ENCODE measurements around the gene RNF126. TPM values are rescaled to one million over a fixed set of nuclear protein-coding genes. Genes with fewer than 3 reads are reported as not detected.
"Not testable (repeated sequence)": the region's sequence is repeated elsewhere in the genome, so short reads cannot be mapped to it uniquely, and the experiment has no call there.

Gene RNF126
- total and polyA plus RNA-seq, 2 donors = 16.1 to 38.2 TPM

DNA sequence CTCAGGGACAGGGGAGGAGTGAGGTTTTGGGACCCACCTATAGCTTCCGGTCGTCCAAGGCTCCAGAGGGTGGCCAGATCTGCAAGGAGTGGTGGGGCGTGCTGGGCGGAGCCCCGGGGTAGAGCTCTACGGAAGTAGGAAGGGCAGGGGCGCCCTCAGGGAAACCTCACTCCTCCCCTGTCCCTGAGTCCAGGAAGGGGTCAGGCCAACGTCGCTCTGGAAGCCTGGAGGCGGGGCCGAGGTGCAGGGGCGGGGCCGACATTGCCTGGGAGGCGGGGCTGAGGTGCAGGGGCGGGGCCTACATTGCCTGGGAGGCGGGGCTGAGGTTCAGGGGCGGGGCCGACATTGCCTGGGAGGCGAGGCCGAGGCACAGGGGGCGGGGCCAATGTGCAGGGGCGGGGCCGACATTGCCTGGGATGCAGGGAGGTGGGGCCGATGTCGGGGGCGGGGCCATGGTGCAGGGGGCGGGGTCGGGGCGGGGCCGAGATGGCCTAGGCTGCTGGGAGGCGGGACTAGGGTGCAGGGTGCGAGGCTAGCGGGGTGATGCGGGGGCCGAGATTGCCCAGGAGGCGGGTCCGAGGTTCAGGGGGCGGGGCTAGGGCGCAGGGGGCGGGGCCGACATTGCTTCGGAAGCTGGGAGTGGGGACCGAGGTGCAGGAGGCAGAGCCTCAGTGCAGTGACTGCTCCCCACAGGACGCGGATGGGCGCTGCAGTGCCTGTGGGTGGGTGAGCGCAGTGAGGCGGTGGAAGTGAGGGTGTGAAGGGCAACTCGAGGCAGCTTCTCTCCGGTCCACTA, 40.8 kb upstream of the RNF126 start:
- 4% methylated on average over 50 of the region's 50 CpGs for whole genome bisulfite sequencing
- Histone ChIP-seq H3K4me3 (ENCODE audit: low read length in 2 of 2) (no peak overlapping the region), H3K27me3 (ENCODE audit: control insufficient read depth in 2 of 2, insufficient read depth in 1 of 2, low read length in 1 of 2) (peaks cover 13 to 46% of the 10 kb centered on the region in 2 donors), H3K36me3 (ENCODE audit: control insufficient read depth in 2 of 2, insufficient read depth in 2 of 2, low read length in 1 of 2) (no peaks in the 10 kb centered on the region), H3K9me3 (ENCODE audit: control insufficient read depth in 2 of 2, insufficient read depth in 1 of 2, low read length in 1 of 2) (peaks cover 5 to 7% of the 10 kb centered on the region in 2 donors), H3K4me1 (ENCODE audit: control insufficient read depth in 2 of 2, insufficient read depth in 2 of 2, low read length in 2 of 2) (peaks cover 3 to 5% of the 10 kb centered on the region in 2 donors), H3K27ac (ENCODE audit: low read depth in 1 of 2, low read length in 1 of 2) (no peak overlapping the region)
- peak in 2 of 9 donors; percentile 16 to 28 for DNase-seq (ENCODE audit: low read depth in 6 of 9, low spot score in 9 of 9)

DNA sequence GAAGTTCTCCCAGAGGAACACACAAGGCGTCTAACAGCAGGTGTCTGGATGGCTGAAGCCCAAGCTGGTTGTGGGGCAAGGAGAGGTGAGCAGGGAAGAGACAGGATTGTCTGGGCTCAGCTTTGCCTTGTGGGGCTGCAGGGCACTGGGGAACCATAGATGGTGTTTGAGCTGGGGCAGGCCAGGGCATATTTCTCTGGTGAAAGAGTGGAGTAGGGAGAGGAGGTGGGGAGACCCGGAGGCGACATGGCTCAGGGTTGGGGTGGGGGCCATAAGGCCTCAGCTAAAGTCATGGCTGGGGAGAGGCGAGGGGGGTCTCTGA, 40.3 kb upstream of the RNF126 start:
- H3K4me3 ChIP-seq (ENCODE audit: low read length in 2 of 2) = no peak overlapping the region
- H3K36me3 ChIP-seq (ENCODE audit: control insufficient read depth in 2 of 2, insufficient read depth in 2 of 2, low read length in 1 of 2) = no peaks in the 10 kb centered on the region
- H3K27me3 ChIP-seq (ENCODE audit: control insufficient read depth in 2 of 2, insufficient read depth in 1 of 2, low read length in 1 of 2) = peaks cover 8 to 43% of the 10 kb centered on the region in 2 donors
- peaks cover 1 to 5% of the 10 kb centered on the region in 2 donors for H3K4me1 ChIP-seq (ENCODE audit: control insufficient read depth in 2 of 2, insufficient read depth in 2 of 2, low read length in 2 of 2)
- 38% methylated on average over 4 of the region's 4 CpGs for WGBS
- H3K27ac ChIP-seq (ENCODE audit: low read depth in 1 of 2, low read length in 1 of 2) = no peak overlapping the region
- H3K9me3 ChIP-seq (ENCODE audit: control insufficient read depth in 2 of 2, insufficient read depth in 1 of 2, low read length in 1 of 2) = peaks cover 5 to 7% of the 10 kb centered on the region in 2 donors
- DNase-seq (ENCODE audit: low read depth in 6 of 9, low spot score in 9 of 9) = no peak

DNA sequence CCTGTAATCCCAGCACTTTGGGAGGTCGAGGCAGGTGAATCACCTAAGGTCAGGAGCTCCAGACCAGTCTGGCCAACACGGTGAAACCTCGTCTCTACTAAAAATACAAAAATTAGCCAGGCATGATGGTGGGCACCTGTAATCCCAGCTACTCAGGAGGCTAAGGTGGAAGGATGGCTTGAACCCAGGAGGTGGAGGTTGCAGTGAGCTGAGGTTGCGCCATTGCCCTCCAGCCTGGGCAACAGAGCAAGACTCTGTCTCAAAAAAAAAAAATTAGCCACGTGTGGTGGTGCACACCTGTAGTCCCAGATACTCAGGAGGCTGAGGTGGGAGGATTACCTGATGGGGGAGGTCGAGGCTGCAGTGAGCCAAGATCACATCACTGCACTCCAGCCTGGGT, 39.8 kb upstream of the RNF126 start:
- not testable (repeated sequence) for H3K36me3 ChIP-seq (ENCODE audit: control insufficient read depth in 2 of 2, insufficient read depth in 2 of 2, low read length in 1 of 2); H3K9me3 ChIP-seq (ENCODE audit: control insufficient read depth in 2 of 2, insufficient read depth in 1 of 2, low read length in 1 of 2); H3K4me3 ChIP-seq (ENCODE audit: low read length in 2 of 2); DNase-seq (ENCODE audit: low read depth in 6 of 9, low spot score in 9 of 9); H3K27ac ChIP-seq (ENCODE audit: low read depth in 1 of 2, low read length in 1 of 2); H3K4me1 ChIP-seq (ENCODE audit: control insufficient read depth in 2 of 2, insufficient read depth in 2 of 2, low read length in 2 of 2)
- WGBS = 85% methylated on average over 6 of the region's 6 CpGs
- peaks cover 4 to 38% of the 10 kb centered on the region in 2 donors for H3K27me3 ChIP-seq (ENCODE audit: control insufficient read depth in 2 of 2, insufficient read depth in 1 of 2, low read length in 1 of 2)

DNA sequence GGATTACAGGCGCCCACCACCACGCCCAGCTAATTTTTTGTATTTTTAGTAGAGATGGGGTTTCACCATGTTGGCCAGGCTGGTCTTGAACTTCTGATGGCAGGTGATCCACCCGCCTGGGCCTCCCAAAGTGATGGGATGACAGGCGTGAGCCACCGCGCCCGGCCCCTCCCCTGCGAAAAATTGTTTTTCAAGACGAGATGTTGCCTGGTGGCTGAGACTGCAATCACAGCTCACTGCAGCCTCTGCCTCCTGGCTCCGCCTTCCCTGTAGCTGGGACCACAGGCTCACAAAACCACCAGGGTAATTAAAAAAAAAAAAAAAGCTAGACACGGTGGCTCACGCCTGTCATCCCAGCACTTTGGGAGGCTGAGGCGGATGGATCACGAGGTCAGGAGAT, 36.9 kb upstream of the RNF126 start:
- not testable (repeated sequence) for H3K27ac ChIP-seq (ENCODE audit: low read depth in 1 of 2, low read length in 1 of 2); H3K4me1 ChIP-seq (ENCODE audit: control insufficient read depth in 2 of 2, insufficient read depth in 2 of 2, low read length in 2 of 2); H3K9me3 ChIP-seq (ENCODE audit: control insufficient read depth in 2 of 2, insufficient read depth in 1 of 2, low read length in 1 of 2); H3K4me3 ChIP-seq (ENCODE audit: low read length in 2 of 2); DNase-seq (ENCODE audit: low read depth in 6 of 9, low spot score in 9 of 9); H3K36me3 ChIP-seq (ENCODE audit: control insufficient read depth in 2 of 2, insufficient read depth in 2 of 2, low read length in 1 of 2)
- H3K27me3 ChIP-seq (ENCODE audit: control insufficient read depth in 2 of 2, insufficient read depth in 1 of 2, low read length in 1 of 2) = peaks cover 9 to 35% of the 10 kb centered on the region in 2 donors
- 73% methylated on average over 14 of the region's 14 CpGs for WGBS

DNA sequence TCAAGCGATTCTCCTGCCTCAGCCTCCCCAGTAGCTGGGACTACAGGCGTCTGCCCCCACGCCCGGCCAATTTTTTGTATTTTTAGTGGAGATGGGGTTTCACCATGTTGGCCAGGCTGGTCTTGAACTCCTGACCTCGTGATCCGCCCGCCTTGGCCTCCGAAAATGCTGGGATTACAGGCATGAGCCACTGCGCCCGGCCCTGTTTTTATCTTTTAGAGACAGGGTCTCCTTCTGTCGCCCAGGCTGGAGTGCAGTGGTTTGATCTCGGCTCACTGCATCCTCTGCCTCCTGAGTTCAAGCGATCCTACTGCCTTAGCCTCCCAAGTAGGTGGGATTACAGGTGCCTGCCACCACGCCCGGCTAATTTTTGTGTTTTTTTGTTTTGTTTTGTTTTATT, 35.5 kb upstream of the RNF126 start:
- WGBS = 98% methylated on average over 15 of the region's 15 CpGs
- not testable (repeated sequence) for H3K27ac ChIP-seq (ENCODE audit: low read depth in 1 of 2, low read length in 1 of 2); H3K9me3 ChIP-seq (ENCODE audit: control insufficient read depth in 2 of 2, insufficient read depth in 1 of 2, low read length in 1 of 2); H3K4me1 ChIP-seq (ENCODE audit: control insufficient read depth in 2 of 2, insufficient read depth in 2 of 2, low read length in 2 of 2); H3K36me3 ChIP-seq (ENCODE audit: control insufficient read depth in 2 of 2, insufficient read depth in 2 of 2, low read length in 1 of 2); H3K4me3 ChIP-seq (ENCODE audit: low read length in 2 of 2); DNase-seq (ENCODE audit: low read depth in 6 of 9, low spot score in 9 of 9)
- H3K27me3 ChIP-seq (ENCODE audit: control insufficient read depth in 2 of 2, insufficient read depth in 1 of 2, low read length in 1 of 2) = peaks cover 16 to 33% of the 10 kb centered on the region in 2 donors

DNA sequence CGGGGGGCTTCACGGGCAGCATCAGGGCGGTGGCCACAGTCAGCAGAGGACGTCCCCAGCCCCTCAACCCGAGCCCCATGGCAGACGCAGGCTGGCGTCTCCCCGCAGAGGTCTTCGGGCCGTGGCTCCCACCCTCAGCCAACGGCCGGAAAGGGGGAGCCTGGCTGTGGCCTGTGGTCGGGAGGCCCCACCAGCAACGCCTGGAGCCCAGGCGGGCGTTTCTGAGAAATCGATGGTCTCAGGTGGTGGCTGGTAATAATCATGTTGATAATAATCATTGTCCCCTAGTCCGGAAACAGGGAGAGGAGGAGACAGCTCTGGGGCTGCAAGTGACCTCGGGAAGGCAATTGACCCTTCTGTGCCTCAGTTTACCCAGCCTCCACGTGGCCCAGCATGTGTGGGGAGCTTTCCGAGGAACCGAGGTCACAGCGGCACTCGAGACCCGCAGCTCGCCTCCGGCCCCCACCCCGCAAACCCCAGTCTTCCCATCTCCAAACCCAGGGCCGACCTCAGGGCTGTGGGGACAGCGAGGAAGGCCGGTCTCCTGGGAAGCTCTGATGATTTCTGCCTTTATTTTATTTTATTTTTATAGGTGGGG, 32.4 kb upstream of the RNF126 start, which contains the start of gene PRSS57:
PRSS57 (minus strand) TSS at position 101 of the 598 bp plus-strand sequence; CDS start at position 79, 22 bp downstream.
- Histone ChIP-seq H3K27me3 (ENCODE audit: control insufficient read depth in 2 of 2, insufficient read depth in 1 of 2, low read length in 1 of 2) (peaks cover 16 to 31% of the 10 kb centered on the region in 2 donors), H3K36me3 (ENCODE audit: control insufficient read depth in 2 of 2, insufficient read depth in 2 of 2, low read length in 1 of 2) (no peaks in the 10 kb centered on the region), H3K4me1 (ENCODE audit: control insufficient read depth in 2 of 2, insufficient read depth in 2 of 2, low read length in 2 of 2) (no peaks in the 10 kb centered on the region), H3K9me3 (ENCODE audit: control insufficient read depth in 2 of 2, insufficient read depth in 1 of 2, low read length in 1 of 2) (peaks cover 0 to 5% of the 10 kb centered on the region in 2 donors), H3K4me3 (ENCODE audit: low read length in 2 of 2) (no peak within 1 kb of the TSS), H3K27ac (ENCODE audit: low read depth in 1 of 2, low read length in 1 of 2) (no peak within 1 kb of the TSS)
- WGBS = 18% methylated on average over 31 of the region's 31 CpGs
- DNase-seq (ENCODE audit: low read depth in 6 of 9, low spot score in 9 of 9) = no peak

DNA sequence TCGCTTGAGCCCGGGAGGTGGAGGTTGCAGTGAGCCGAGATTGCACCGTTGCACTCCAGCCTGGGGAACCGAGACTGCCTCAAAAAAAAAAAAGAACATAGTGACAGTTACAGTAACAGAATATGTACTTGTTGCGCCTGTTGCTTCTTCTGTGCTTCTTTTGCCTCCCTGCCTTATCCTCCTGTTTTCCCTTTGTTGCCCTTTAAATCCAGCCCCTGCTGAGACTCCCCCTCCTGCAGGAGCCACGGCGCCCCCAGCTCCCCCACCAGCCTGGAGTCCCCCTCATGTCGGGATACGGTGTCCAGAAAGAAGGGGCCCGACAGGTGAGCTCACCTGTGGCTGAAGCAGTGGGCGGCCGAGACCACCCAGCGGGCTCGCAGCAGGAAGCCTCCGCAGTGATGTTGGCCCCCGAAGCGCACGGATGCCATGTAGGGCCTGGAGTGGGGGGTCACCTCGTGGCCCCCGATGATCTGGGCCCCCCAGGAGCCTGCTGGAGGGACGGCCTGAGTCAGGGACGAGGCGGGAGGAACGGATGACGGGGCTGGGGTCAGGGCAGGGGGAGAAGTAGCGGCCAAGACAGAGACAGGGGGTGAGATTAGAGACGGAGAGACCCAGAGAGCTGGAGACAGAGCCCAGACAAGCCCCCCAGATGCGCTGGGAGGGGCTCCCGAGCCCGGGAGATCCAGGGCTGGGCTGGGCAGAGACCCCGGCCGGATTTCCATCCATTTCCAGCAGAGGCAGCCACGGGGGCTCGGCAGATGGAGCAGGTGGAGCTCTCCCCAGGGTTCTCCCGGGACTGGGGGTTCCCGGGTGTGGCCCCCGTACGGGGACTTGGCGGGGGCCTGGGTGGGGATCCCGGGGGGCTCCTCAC, 31.7 kb upstream of the RNF126 start:
- WGBS = 18% methylated on average over 41 of the region's 41 CpGs

DNA sequence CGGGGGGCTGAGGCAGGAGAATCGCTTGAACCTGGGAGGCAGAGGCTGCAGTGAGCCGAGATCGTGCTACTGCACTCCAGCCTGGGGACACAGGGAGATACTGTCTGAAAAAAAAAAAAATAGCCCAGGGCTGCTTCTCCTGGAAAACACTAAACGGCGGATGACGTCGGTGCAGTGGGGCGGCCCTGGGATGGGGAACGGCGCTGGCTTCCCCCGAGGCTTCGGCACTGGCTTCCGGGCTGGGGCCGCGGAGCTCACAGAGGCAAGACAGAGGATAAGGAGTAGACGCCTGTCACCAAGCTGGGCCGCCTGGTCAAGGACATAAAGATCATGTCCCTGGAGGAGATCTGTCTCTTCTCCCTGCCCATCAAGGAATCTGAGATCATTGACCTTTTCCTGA, 27.2 kb upstream of the RNF126 start:
- Histone ChIP-seq H3K27me3 (ENCODE audit: control insufficient read depth in 2 of 2, insufficient read depth in 1 of 2, low read length in 1 of 2) (peaks cover 10 to 17% of the 10 kb centered on the region in 2 donors), H3K27ac (ENCODE audit: low read depth in 1 of 2, low read length in 1 of 2) (no peak overlapping the region), H3K36me3 (ENCODE audit: control insufficient read depth in 2 of 2, insufficient read depth in 2 of 2, low read length in 1 of 2) (no peaks in the 10 kb centered on the region), H3K9me3 (ENCODE audit: control insufficient read depth in 2 of 2, insufficient read depth in 1 of 2, low read length in 1 of 2) (peaks cover 0 to 8% of the 10 kb centered on the region in 2 donors), H3K4me1 (ENCODE audit: control insufficient read depth in 2 of 2, insufficient read depth in 2 of 2, low read length in 2 of 2) (no peaks in the 10 kb centered on the region), H3K4me3 (ENCODE audit: low read length in 2 of 2) (no peak overlapping the region)
- 88% methylated on average over 18 of the region's 18 CpGs for WGBS
- no peak for DNase-seq (ENCODE audit: low read depth in 6 of 9, low spot score in 9 of 9)

More for the DNA sequence above, 31.7 kb upstream of the RNF126 start:
- Histone ChIP-seq H3K36me3 (ENCODE audit: control insufficient read depth in 2 of 2, insufficient read depth in 2 of 2, low read length in 1 of 2) (no peaks in the 10 kb centered on the region), H3K4me3 (ENCODE audit: low read length in 2 of 2) (no peak overlapping the region), H3K27ac (ENCODE audit: low read depth in 1 of 2, low read length in 1 of 2) (no peak overlapping the region), H3K4me1 (ENCODE audit: control insufficient read depth in 2 of 2, insufficient read depth in 2 of 2, low read length in 2 of 2) (no peaks in the 10 kb centered on the region), H3K27me3 (ENCODE audit: control insufficient read depth in 2 of 2, insufficient read depth in 1 of 2, low read length in 1 of 2) (peaks cover 16 to 31% of the 10 kb centered on the region in 2 donors), H3K9me3 (ENCODE audit: control insufficient read depth in 2 of 2, insufficient read depth in 1 of 2, low read length in 1 of 2) (peaks cover 0 to 5% of the 10 kb centered on the region in 2 donors)
- no peak for DNase-seq (ENCODE audit: low read depth in 6 of 9, low spot score in 9 of 9)

DNA sequence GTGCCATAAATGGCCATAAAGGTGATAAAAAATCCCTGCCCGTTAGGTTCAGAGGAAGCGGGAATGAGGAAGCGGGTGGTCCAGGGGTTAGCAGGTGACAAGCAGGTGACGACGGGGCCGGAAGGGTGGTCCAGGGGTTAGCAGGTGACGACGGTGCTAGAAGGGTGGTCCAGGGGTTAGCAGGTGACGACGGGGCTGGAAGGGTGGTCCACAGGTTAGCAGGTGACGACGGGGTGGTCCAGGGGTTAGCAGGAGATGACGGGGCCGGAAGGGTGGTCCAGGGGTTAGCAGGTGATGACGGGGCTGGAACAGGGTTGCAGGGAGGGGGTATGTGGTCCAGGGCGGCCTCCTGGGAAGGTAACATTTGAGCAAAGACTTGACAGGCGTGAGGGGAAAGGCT, 26.0 kb upstream of the RNF126 start:
- WGBS = 77% methylated on average over 17 of the region's 17 CpGs
- no peak overlapping the region for H3K27ac ChIP-seq (ENCODE audit: low read depth in 1 of 2, low read length in 1 of 2)

More for the DNA sequence above, 26.0 kb upstream of the RNF126 start:
- Histone ChIP-seq H3K27me3 (ENCODE audit: control insufficient read depth in 2 of 2, insufficient read depth in 1 of 2, low read length in 1 of 2) (peaks cover 2 to 5% of the 10 kb centered on the region in 2 donors), H3K4me3 (ENCODE audit: low read length in 2 of 2) (no peak overlapping the region), H3K36me3 (ENCODE audit: control insufficient read depth in 2 of 2, insufficient read depth in 2 of 2, low read length in 1 of 2) (no peaks in the 10 kb centered on the region), H3K4me1 (ENCODE audit: control insufficient read depth in 2 of 2, insufficient read depth in 2 of 2, low read length in 2 of 2) (no peaks in the 10 kb centered on the region), H3K9me3 (ENCODE audit: control insufficient read depth in 2 of 2, insufficient read depth in 1 of 2, low read length in 1 of 2) (peaks cover 0 to 8% of the 10 kb centered on the region in 2 donors)
- no peak for DNase-seq (ENCODE audit: low read depth in 6 of 9, low spot score in 9 of 9)

Data from thymus (tissue), 11 donors.